WTC11 (cell line): Measurements from ENCODE around the gene CNR2. TPM values are rescaled to one million over a fixed set of nuclear protein-coding genes. Genes with fewer than 3 reads are reported as not detected.

ENCODE experiments used
- ATAC-seq: fragments of 200-7000 bp; cut with Tn5 transposase; 2 replicates; pipeline ENCODE4 v1.10.0; 2021; ENCODE audit warnings: mild to moderate bottlenecking, moderate library complexity
- CTCF ChIA-PET: fragments of 300-600 bp; sonication (Branson Sonifier 250); formaldehyde crosslinking; loops from one replicate; lab custom pipeline; 2021; ENCODE audit warnings: antibody characterized with exemption; lab: Charles Lee
- POLR2A ChIA-PET: fragments of 350-600 bp; sonication (Branson Sonifier 250); formaldehyde crosslinking; loops from one replicate; lab custom pipeline; 2021; ENCODE audit warnings: antibody characterized with exemption; lab: Charles Lee
- DNase-seq: peaks from one replicate; pipeline ENCODE4 v3.0.0; 2021; ENCODE audit warnings: low spot score
- H3K27ac Mint-ChIP-seq: 2 replicates; pipeline ENCODE4 v1.8.0; 2021; ENCODE audit warnings: mixed read lengths
- H3K27me3 Mint-ChIP-seq: 2 replicates; pipeline ENCODE4 v1.8.0; 2021; ENCODE audit warnings: low read depth, mild to moderate bottlenecking, moderate library complexity, mixed read lengths
- H3K36me3 Mint-ChIP-seq: 2 replicates; pipeline ENCODE4 v1.8.0; 2021; ENCODE audit warnings: mixed read lengths
- H3K4me1 Mint-ChIP-seq: 2 replicates; pipeline ENCODE4 v1.8.0; 2022; ENCODE audit warnings: mixed read lengths
- H3K4me3 Mint-ChIP-seq: 2 replicates; pipeline ENCODE4 v1.8.0; 2021; ENCODE audit warnings: mild to moderate bottlenecking, moderate library complexity, mixed read lengths
- H3K9me3 Mint-ChIP-seq: 2 replicates; pipeline ENCODE4 v1.8.0; 2021; ENCODE audit warnings: mixed read lengths
- ATF1 ChIP-seq: sonication (generic); formaldehyde crosslinking; IDR thresholded peaks from 2 replicates; pipeline ENCODE4 v1.8.1; 2023; ENCODE audit warnings: mild to moderate bottlenecking, moderate library complexity, missing genetic modification reagents
- CTCF ChIP-seq: fragments of 200-600 bp; IDR thresholded peaks from 2 replicates; pipeline ENCODE4 v1.8.0; 2022; ENCODE audit warnings: antibody characterized with exemption
- E2F1 ChIP-seq: sonication (generic); formaldehyde crosslinking; IDR thresholded peaks from 2 replicates; pipeline ENCODE4 v1.8.0; 2022; ENCODE audit warnings: mild to moderate bottlenecking, missing genetic modification reagents
- E2F5 ChIP-seq: sonication (generic); formaldehyde crosslinking; IDR thresholded peaks from 2 replicates; pipeline ENCODE4 v1.8.1; 2022; ENCODE audit warnings: mild to moderate bottlenecking, moderate library complexity, missing genetic modification reagents
- ESRRA ChIP-seq: sonication (generic); formaldehyde crosslinking; IDR thresholded peaks from 2 replicates; pipeline ENCODE4 v1.8.1; 2022; ENCODE audit warnings: mild to moderate bottlenecking, missing genetic modification reagents, borderline replicate concordance
- ETV6 ChIP-seq: sonication (generic); formaldehyde crosslinking; IDR thresholded peaks from 2 replicates; pipeline ENCODE4 v1.8.1; 2022; ENCODE audit warnings: mild to moderate bottlenecking, missing genetic modification reagents
- GRHL2 ChIP-seq: fragments of 250-450 bp; sonication (Bioruptor Pico); IDR thresholded peaks from 2 replicates; pipeline ENCODE4 v1.8.0; 2022; ENCODE audit warnings: mild to moderate bottlenecking, moderate library complexity; ENCODE audit not compliant: insufficient replicate concordance, severe bottlenecking
- HMGXB4 ChIP-seq: sonication (generic); formaldehyde crosslinking; IDR thresholded peaks from 2 replicates; pipeline ENCODE4 v1.8.1; 2023; ENCODE audit warnings: mild to moderate bottlenecking, moderate library complexity, missing genetic modification reagents
- OVOL2 ChIP-seq: fragments of 250-450 bp; sonication (Bioruptor Pico); IDR thresholded peaks from 2 replicates; pipeline ENCODE4 v1.9.0; 2021; ENCODE audit warnings: mild to moderate bottlenecking, borderline replicate concordance
- PRRX2 ChIP-seq: fragments of 250-450 bp; sonication (Bioruptor Pico); IDR thresholded peaks from 2 replicates; pipeline ENCODE4 v1.8.0; 2021; ENCODE audit warnings: mild to moderate bottlenecking
- SMAD3 ChIP-seq: sonication (generic); formaldehyde crosslinking; IDR thresholded peaks from 2 replicates; pipeline ENCODE4 v1.8.0; 2022; ENCODE audit warnings: missing genetic modification reagents, mild to moderate bottlenecking, borderline replicate concordance
- TCF7 ChIP-seq: sonication (generic); formaldehyde crosslinking; IDR thresholded peaks from 2 replicates; pipeline ENCODE4 v1.8.0; 2022; ENCODE audit warnings: mild to moderate bottlenecking, low read depth, missing genetic modification reagents, moderate library complexity
- ZNF121 ChIP-seq: sonication (generic); formaldehyde crosslinking; IDR thresholded peaks from 2 replicates; pipeline ENCODE4 v1.8.0; 2023; ENCODE audit warnings: missing genetic modification reagents
- ZNF232 ChIP-seq: sonication (generic); formaldehyde crosslinking; IDR thresholded peaks from 2 replicates; pipeline ENCODE4 v1.8.0; 2022; ENCODE audit warnings: mild to moderate bottlenecking, missing genetic modification reagents
- ZNF423 ChIP-seq: fragments of 250-450 bp; sonication (Bioruptor Pico); IDR thresholded peaks from 2 replicates; pipeline ENCODE4 v2.1.2; 2022; ENCODE audit warnings: mild to moderate bottlenecking, moderate library complexity
- ZNF425 ChIP-seq: fragments of 250-450 bp; sonication (Bioruptor Pico); conservative IDR thresholded peaks from 2 replicates; pipeline ENCODE4 v1.9.0; 2021; ENCODE audit warnings: mild to moderate bottlenecking
- ZNF671 ChIP-seq: fragments of 250-450 bp; sonication (Bioruptor Pico); IDR thresholded peaks from 2 replicates; pipeline ENCODE4 v1.8.0; 2021; ENCODE audit warnings: mild to moderate bottlenecking
- total RNA-seq: library from RNA; stranded (reverse); gene quantifications from 3 replicates; pipeline ENCODE4 v1.2.3, GENCODE V29; 2021
- TF ChIP-seq, protein P1 (sequence below): sonication (generic); formaldehyde crosslinking; conservative IDR thresholded peaks from 2 replicates; pipeline ENCODE4 v1.8.1; 2022; ENCODE audit warnings: mild to moderate bottlenecking, missing genetic modification reagents

Gene CNR2
- total RNA-seq, 1 experiment from 2014 or later = not detected

DNA sequence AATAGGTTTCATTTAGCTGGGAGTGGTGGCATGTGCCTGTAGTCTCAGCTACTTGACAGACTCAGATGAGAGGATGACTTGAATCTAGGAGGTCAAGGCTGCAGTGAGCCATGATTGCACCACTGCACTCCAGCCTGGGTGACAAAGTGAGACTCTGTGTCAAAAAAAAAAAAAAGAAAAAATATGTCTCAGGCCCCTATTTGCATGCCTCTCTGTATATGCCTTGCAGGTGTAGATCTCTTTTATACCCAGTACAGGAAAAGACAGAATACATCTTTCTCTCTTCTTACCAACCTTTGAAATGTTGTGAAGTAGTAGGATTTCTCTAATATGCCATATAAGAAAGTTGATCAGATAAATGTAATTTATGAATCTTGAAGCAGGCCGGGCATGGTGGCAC lies 6.4 kb downstream of the CNR2 start (continued):
- TF ChIP-seq E2F5 (no peak), CTCF (no peak)
- TF ChIP-seq, all 79 proteins: peak for 0

- DNase-seq = no peak
- CTCF ChIA-PET = interaction anchor here (1.6 to 2.4 kb wide), 2 partner anchors 11 to 94 kb away, joined by 4 to 12 read pairs; no protein-coding TSS in a partner anchor
- no peak for ATAC-seq
- Mint-ChIP-seq H3K27me3 (peaks cover 49% of the 10 kb centered on the region), H3K9me3 (no peaks in the 10 kb centered on the region), H3K4me3 (no peak overlapping the region), H3K4me1 (peaks cover 17% of the 10 kb centered on the region), H3K27ac (no peak overlapping the region), H3K36me3 (no peaks in the 10 kb centered on the region)
- TF ChIP-seq ZNF423 (CRISPR knock-in tag) (no peak), SMAD3 (no peak), TCF7 (CRISPR knock-in tag) (no peak), ETV6 (CRISPR knock-in tag) (no peak)
- TF ChIP-seq, all 79 proteins: peak for 0
- POLR2A ChIA-PET = no interaction called here
Measured at GRCh38 chr1:23905461-23906025, 7.6 kb downstream of the CNR2 start.

- CTCF ChIA-PET = interaction anchor here (2.4 kb wide), 1 partner anchor 12 kb away, joined by 12 read pairs; no protein-coding TSS in a partner anchor
- H3K27ac Mint-ChIP-seq = no peak overlapping the region
- ATAC-seq = no peak
- TF ChIP-seq ZNF232 (CRISPR knock-in tag) (no peak), HMGXB4 (no peak), ZNF671 (CRISPR knock-in tag) (no peak), ATF1 (no peak), GRHL2 (CRISPR knock-in tag) (no peak), OVOL2 (CRISPR knock-in tag) (no peak), PRRX2 (CRISPR knock-in tag) (no peak), ZNF121 (CRISPR knock-in tag) (no peak), E2F1 (CRISPR knock-in tag) (no peak), ESRRA (no peak), ZNF425 (CRISPR knock-in tag) (no peak)
- TF ChIP-seq, protein P1, sequence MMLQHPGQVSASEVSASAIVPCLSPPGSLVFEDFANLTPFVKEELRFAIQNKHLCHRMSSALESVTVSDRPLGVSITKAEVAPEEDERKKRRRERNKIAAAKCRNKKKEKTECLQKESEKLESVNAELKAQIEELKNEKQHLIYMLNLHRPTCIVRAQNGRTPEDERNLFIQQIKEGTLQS (CRISPR knock-in tag) = no peak
- TF ChIP-seq, all 79 proteins: peak for 0
- H3K4me3 Mint-ChIP-seq = no peak overlapping the region
- no peak for DNase-seq
- H3K9me3 Mint-ChIP-seq = no peaks in the 10 kb centered on the region
- no peaks in the 10 kb centered on the region for H3K36me3 Mint-ChIP-seq
- peaks cover 22% of the 10 kb centered on the region for H3K4me1 Mint-ChIP-seq
- POLR2A ChIA-PET = no interaction called here
- H3K27me3 Mint-ChIP-seq = peaks cover 53% of the 10 kb centered on the region
Measured at GRCh38 chr1:23904748-23905357, 8.3 kb downstream of the CNR2 start.
